ENCODE measurements around the gene RAF1. TPM values are rescaled to one million over a fixed set of nuclear protein-coding genes. Genes with fewer than 3 reads are reported as not detected.

The RAF1 gene
- total and polyA plus RNA-seq, 2 donors (not counting 3 experiments of a cell fraction or from before 2014, with no cell fraction given) = 73.8 to 86.2 TPM

DNA sequence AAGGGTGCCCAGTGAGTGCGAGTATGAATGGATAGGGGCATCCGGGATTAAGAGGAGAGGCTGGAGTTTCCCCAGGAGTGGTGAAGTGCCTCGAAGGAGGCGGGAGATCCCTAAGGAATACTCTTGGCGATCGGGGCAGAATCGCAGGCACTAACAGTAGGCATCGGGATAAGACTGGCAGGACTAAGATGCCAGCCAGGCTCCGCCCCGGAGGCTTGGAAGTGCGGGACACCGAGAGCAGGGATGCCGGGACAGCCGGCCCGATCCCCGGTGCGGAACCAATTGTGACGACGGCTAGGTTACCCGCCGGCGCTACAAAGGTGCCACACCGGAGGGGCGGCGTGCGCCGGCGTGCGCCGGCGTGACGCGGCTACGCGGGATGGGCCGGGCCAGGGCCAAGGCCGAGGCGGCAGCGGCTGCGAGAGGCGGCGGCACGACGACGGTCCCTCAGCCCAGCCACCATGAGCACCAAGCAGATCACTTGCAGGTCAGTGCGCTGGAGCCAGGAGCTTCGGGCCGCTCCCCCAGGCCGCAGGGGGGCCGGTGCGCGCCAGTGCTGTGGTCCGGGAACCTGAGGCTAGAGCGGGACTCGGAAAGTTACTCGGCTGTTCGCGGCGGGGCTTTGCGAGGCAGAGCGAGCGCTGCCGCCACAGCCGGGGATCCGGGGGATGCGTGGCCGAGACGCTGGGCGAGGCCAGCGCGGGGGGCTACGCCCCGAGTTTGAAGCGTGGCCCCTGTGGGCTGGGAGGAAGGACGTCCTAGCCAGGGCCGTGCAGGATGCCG lies 107.0 kb downstream of the RAF1 start, which contains the start of gene MKRN2:
Gene MKRN2 (plus strand): TSS at position 398 of the 783 bp plus-strand sequence. CDS start 64 bp downstream, at position 462.
- Histone ChIP-seq H3K4me3 (replicated peaks in 1 of 3; ENCODE audit: insufficient read depth in 1 of 3, low read depth in 1 of 3, low read length in 3 of 3) (peak within 1 kb of the TSS; percentile 86 to 98 (median 89)), H3K27me3 (ENCODE audit: control insufficient read depth in 2 of 2, insufficient read depth in 2 of 2, low read length in 2 of 2) (no peaks in the 10 kb centered on the region), H3K27ac (ENCODE audit: insufficient read depth, low read depth, low read length) (peak within 1 kb of the TSS; percentile 56), H3K79me2 (ENCODE audit: control insufficient read depth, insufficient read depth, low read length) (peaks cover 47% of the 10 kb centered on the region), H4K20me1 (replicated peaks; ENCODE audit: control insufficient read depth, extremely low read depth, insufficient read depth, low read length) (peaks cover 4% of the 10 kb centered on the region), H3K4me2 (ENCODE audit: insufficient read depth, low read length) (peak within 1 kb of the TSS; percentile 99), H3K36me3 (ENCODE audit: control insufficient read depth in 2 of 2, extremely low read depth in 1 of 2, insufficient read depth in 2 of 2, low read length in 2 of 2) (no peaks in the 10 kb centered on the region), H2AFZ (ENCODE audit: low read depth, low read length) (peak within 1 kb of the TSS; percentile 99), H3K9me1 (replicated peaks; ENCODE audit: control insufficient read depth, extremely low read depth, insufficient read depth, low read length) (peaks cover 3% of the 10 kb centered on the region), H3K4me1 (ENCODE audit: control insufficient read depth, extremely low read depth, insufficient read depth, low read length) (peaks cover 21% of the 10 kb centered on the region), H3K9me3 (replicated peaks; ENCODE audit: control insufficient read depth, insufficient read depth, low read length) (no peaks in the 10 kb centered on the region), H3K9ac (replicated peaks; ENCODE audit: extremely low read depth, insufficient read depth, low read length) (peak within 1 kb of the TSS; percentile 79)
- ChIA-PET CTCF (no interaction called here), POLR2A (no interaction called here)
- intact Hi-C loops (cut with micrococcal nuclease) = loop anchor here (1.0 to 5.0 kb wide), 6 partner anchors 9 to 420 kb away; partner anchors contain the start of genes RAF1, RPL32 and TSEN2
- FAIRE-seq (peak; percentile 81), DNase-seq (ENCODE audit: low read depth, low spot score) (peak; percentile 89)
- TF ChIP-seq POLR2AphosphoS5 (IDR thresholded peaks at IDR 0.05; ENCODE audit: insufficient read depth, low read depth, low read length) (peak; percentile 99), POLR2A (IDR thresholded peaks at IDR 0.05; ENCODE audit: low read depth, low read length) (peak; percentile 98), FOS (IDR thresholded peaks at IDR 0.05; ENCODE audit: borderline replicate concordance, insufficient read depth, low read length) (no peak), EZH2 (IDR thresholded peaks at IDR 0.05; ENCODE audit: borderline replicate concordance, low read depth, low read length, severe bottlenecking) (no peak), GATA2 (IDR thresholded peaks at IDR 0.05; ENCODE audit: insufficient read depth, insufficient read length, low read depth, low read length) (no peak)
- TF ChIP-seq, protein P1, sequence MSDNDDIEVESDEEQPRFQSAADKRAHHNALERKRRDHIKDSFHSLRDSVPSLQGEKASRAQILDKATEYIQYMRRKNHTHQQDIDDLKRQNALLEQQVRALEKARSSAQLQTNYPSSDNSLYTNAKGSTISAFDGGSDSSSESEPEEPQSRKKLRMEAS (IDR thresholded peaks at IDR 0.05; ENCODE audit: insufficient read depth, insufficient read length) = peak; percentile 20
- TF ChIP-seq, protein P2, sequence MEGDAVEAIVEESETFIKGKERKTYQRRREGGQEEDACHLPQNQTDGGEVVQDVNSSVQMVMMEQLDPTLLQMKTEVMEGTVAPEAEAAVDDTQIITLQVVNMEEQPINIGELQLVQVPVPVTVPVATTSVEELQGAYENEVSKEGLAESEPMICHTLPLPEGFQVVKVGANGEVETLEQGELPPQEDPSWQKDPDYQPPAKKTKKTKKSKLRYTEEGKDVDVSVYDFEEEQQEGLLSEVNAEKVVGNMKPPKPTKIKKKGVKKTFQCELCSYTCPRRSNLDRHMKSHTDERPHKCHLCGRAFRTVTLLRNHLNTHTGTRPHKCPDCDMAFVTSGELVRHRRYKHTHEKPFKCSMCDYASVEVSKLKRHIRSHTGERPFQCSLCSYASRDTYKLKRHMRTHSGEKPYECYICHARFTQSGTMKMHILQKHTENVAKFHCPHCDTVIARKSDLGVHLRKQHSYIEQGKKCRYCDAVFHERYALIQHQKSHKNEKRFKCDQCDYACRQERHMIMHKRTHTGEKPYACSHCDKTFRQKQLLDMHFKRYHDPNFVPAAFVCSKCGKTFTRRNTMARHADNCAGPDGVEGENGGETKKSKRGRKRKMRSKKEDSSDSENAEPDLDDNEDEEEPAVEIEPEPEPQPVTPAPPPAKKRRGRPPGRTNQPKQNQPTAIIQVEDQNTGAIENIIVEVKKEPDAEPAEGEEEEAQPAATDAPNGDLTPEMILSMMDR (IDR thresholded peaks at IDR 0.05; ENCODE audit: extremely low read depth in 1 of 2, insufficient read depth in 1 of 2, low read depth in 1 of 2, low read length in 2 of 2) = no peak
- dilution Hi-C loops (cut with MboI; ENCODE audit: extremely low pct_ligation_motif_present, low sequenced_read_pairs) = no loop called here
- BruUV-seq (replicated peaks) = no TSS peak

Data from endothelial cell of umbilical vein (primary cell).